Hepatocyte (in vitro differentiated cells): ENCODE measurements around the gene ANO7. TPM values are rescaled to one million over a fixed set of nuclear protein-coding genes. Genes with fewer than 3 reads are reported as not detected.

Experiments
- DNase-seq: peaks from one replicate; pipeline ENCODE4 v3.0.0-alpha.2; 2016; ENCODE audit warnings: low spot score
- H2AFZ ChIP-seq: fragments of 200-600 bp; sonication (generic); 2 replicates; pipeline ENCODE4 v1.6.0; 2016; ENCODE audit warnings: antibody characterized with exemption, mild to moderate bottlenecking
- H3K27ac ChIP-seq: fragments of 200-600 bp; sonication (generic); 2 replicates; pipeline ENCODE4 v1.5.1; 2016; ENCODE audit warnings: mild to moderate bottlenecking
- H3K27me3 ChIP-seq: fragments of 200-600 bp; sonication (generic); 2 replicates; pipeline ENCODE4 v1.6.1; 2016
- H3K36me3 ChIP-seq: fragments of 200-600 bp; sonication (generic); replicated peaks from 2 replicates; pipeline ENCODE4 v1.5.1; 2016; ENCODE audit warnings: low read depth; ENCODE audit not compliant: insufficient read depth
- H3K4me1 ChIP-seq: fragments of 200-600 bp; sonication (generic); 2 replicates; pipeline ENCODE4 v1.5.1; 2016; ENCODE audit warnings: mild to moderate bottlenecking, moderate library complexity; ENCODE audit not compliant: insufficient read depth
- H3K4me2 ChIP-seq: fragments of 200-600 bp; sonication (generic); 2 replicates; pipeline ENCODE4 v1.6.0; 2016
- H3K4me3 ChIP-seq: fragments of 200-600 bp; sonication (generic); 2 replicates; pipeline ENCODE4 v1.5.1; 2016; ENCODE audit warnings: mild to moderate bottlenecking
- H3K79me2 ChIP-seq: fragments of 200-600 bp; sonication (generic); 2 replicates; pipeline ENCODE4 v1.6.0; 2017; ENCODE audit warnings: mild to moderate bottlenecking
- H3K9me2 ChIP-seq: fragments of 200-600 bp; sonication (generic); replicated peaks from 2 replicates; pipeline ENCODE4 v1.6.0; 2017; ENCODE audit warnings: mild to moderate bottlenecking; ENCODE audit not compliant: insufficient read depth
- H3K9me3 ChIP-seq: fragments of 200-600 bp; sonication (generic); 2 replicates; pipeline ENCODE4 v1.5.1; 2016; ENCODE audit warnings: low read depth, mild to moderate bottlenecking
- H4K20me1 ChIP-seq: fragments of 200-600 bp; sonication (generic); 2 replicates; pipeline ENCODE4 v1.6.0; 2016; ENCODE audit warnings: mild to moderate bottlenecking; ENCODE audit not compliant: insufficient read depth, poor library complexity, severe bottlenecking
- CTCF ChIP-seq: fragments of 200-600 bp; sonication (generic); IDR thresholded peaks from 2 replicates; pipeline ENCODE4 v1.5.1; 2016; ENCODE audit warnings: antibody characterized with exemption, mild to moderate bottlenecking; ENCODE audit not compliant: poor library complexity
- EZH2 ChIP-seq: fragments of 200-600 bp; sonication (generic); IDR thresholded peaks from 2 replicates; pipeline ENCODE4 v1.6.1; 2016; ENCODE audit warnings: antibody characterized with exemption, mild to moderate bottlenecking, borderline replicate concordance
- EZH2phosphoT487 ChIP-seq: fragments of 200-600 bp; sonication (generic); IDR thresholded peaks from one replicate; pipeline ENCODE4 v1.6.1; 2018; ENCODE audit warnings: antibody characterized with exemption, mild to moderate bottlenecking, low read depth, moderate library complexity; ENCODE audit not compliant: unreplicated experiment, severe bottlenecking
- WGBS: methylation state at CpG from one replicate; pipeline ENCODE4 v1.1.6; 2016; ENCODE audit warnings: low lambda C conversion rate; ENCODE audit errors: missing lambda C conversion rate; 5-methylcytosine and 5-hydroxymethylcytosine counted together
- polyA plus RNA-seq: library from polyadenylated mRNA; unstranded; fragments of >200 nt; fragmentation: Nextera tagmentation; extraction: Ambion mirVana; gene quantifications from 2 replicates; pipeline ENCODE4 v1.2.1, GENCODE V29; 2016
- total RNA-seq: library from RNA; depleted of rRNA; stranded (reverse); fragments of >200 nt; gene quantifications from 2 replicates; pipeline ENCODE4 v1.2.3, GENCODE V29; 2014

The ANO7 gene
- total and polyA plus RNA-seq, 2 experiments from 2014 or later: 1.00 to 1.4 TPM

GRCh38 chr2:241239552-241240202, 51.2 kb downstream of the ANO7 start:
- H2AFZ ChIP-seq: no peak overlapping the region
- H3K4me2 ChIP-seq: no peak overlapping the region
- no peaks in the 10 kb centered on the region for H3K36me3 ChIP-seq
- H3K27me3 ChIP-seq: no peaks in the 10 kb centered on the region
- no peak overlapping the region for H3K27ac ChIP-seq
- TF ChIP-seq CTCF (no peak), EZH2phosphoT487 (no peak), EZH2 (no peak)
- no peak overlapping the region for H3K4me3 ChIP-seq
- 97% methylated on average over 28 of the region's 28 CpGs for WGBS
- H3K79me2 ChIP-seq: peaks cover 29% of the 10 kb centered on the region
- H3K4me1 ChIP-seq: no peaks in the 10 kb centered on the region
- H3K9me2 ChIP-seq: no peaks in the 10 kb centered on the region
- no peak for DNase-seq
- no peaks in the 10 kb centered on the region for H3K9me3 ChIP-seq
- peaks cover 36% of the 10 kb centered on the region for H4K20me1 ChIP-seq

- TF ChIP-seq EZH2 (no peak), CTCF (no peak), EZH2phosphoT487 (no peak)
- H4K20me1 ChIP-seq: peaks cover 44% of the 10 kb centered on the region
- H3K4me3 ChIP-seq: no peak overlapping the region
- no peaks in the 10 kb centered on the region for H3K9me3 ChIP-seq
- peaks cover 30% of the 10 kb centered on the region for H3K79me2 ChIP-seq
- H3K36me3 ChIP-seq: no peaks in the 10 kb centered on the region
- no peak overlapping the region for H3K4me2 ChIP-seq
- no peak overlapping the region for H3K27ac ChIP-seq
- H3K27me3 ChIP-seq: no peaks in the 10 kb centered on the region
- no peak for DNase-seq
- no peak overlapping the region for H2AFZ ChIP-seq
- H3K9me2 ChIP-seq: no peaks in the 10 kb centered on the region
- WGBS: 98% methylated on average over 21 of the region's 21 CpGs
- no peaks in the 10 kb centered on the region for H3K4me1 ChIP-seq
Observed at GRCh38 chr2:241240320-241241004, 52.0 kb downstream of the ANO7 start.

- Histone ChIP-seq H3K4me1 (no peaks in the 10 kb centered on the region), H3K79me2 (peaks cover 33% of the 10 kb centered on the region), H3K9me3 (no peaks in the 10 kb centered on the region), H3K9me2 (no peaks in the 10 kb centered on the region), H3K4me2 (no peak overlapping the region), H3K4me3 (no peak overlapping the region), H3K27ac (no peak overlapping the region), H3K36me3 (no peaks in the 10 kb centered on the region), H3K27me3 (no peaks in the 10 kb centered on the region), H4K20me1 (peaks cover 41% of the 10 kb centered on the region), H2AFZ (no peak overlapping the region)
- WGBS: 95% methylated on average over 4 of the region's 4 CpGs
- TF ChIP-seq EZH2phosphoT487: no peak
- TF ChIP-seq EZH2: no peak
- TF ChIP-seq CTCF: no peak
- no peak for DNase-seq
Observed at GRCh38 chr2:241241669-241242068, 53.2 kb downstream of the ANO7 start.
